Limb (tissue), 2 donors: ENCODE data around the gene HLA-DOA.

ENCODE experiments used
- DNase-seq, 2 donors: peaks; one replicate each; pipeline ENCODE4 v3.0.0-alpha.2; 2016; ENCODE audit errors: extremely low spot score in 2 of 2

HLA-DOA gene

GRCh38 chr6:32979720-32980487 is 29.5 kb downstream of the HLA-DOA start:
- DNase-seq, result no peak

DNA sequence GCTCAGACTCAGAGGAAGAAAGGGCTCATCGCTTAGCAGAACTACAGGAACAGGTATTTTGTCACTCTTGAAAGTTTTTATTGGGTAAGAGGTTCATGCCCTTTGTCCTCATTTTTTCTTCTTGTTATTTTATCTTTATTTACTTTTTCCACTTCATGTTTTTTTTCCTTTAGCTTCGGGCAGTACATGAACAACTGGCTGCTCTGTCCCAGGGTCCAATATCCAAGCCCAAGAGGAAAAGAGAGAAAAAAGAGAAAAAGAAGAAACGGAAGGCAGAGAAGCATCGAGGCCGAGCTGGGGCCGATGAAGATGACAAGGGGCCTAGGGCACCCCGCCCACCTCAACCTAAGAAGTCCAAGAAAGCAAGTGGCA is 31.5 kb downstream of the HLA-DOA start:
- DNase-seq, result no peak

DNA sequence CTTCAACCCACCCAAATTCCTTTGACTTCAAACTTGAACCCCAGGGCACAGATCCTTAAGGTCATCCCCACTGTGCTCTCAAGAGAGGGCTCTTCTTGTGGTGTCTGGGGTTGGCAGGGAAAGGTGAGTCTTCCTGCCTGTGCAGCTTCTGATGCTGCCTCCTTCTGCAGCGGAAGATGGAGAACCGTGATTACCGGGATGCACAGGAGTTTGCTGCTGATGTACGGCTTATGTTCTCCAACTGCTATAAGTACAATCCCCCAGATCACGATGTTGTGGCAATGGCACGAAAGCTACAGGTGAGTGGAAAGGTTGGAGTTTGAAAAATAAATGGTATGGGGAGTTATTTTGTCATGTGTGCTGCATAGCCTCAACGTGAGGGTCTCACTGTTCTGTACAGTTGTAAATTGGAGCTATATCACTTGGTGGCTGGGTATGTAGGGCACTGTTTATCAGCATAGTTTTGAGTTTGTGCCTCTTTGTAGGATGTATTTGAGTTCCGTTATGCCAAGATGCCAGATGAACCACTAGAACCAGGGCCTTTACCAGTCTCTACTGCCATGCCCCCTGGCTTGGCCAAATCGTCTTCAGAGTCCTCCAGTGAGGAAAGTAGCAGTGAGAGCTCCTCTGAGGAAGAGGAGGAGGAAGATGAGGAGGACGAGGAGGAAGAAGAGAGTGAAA is 32.0 kb downstream of the HLA-DOA start:
- DNase-seq, result no peak

DNA sequence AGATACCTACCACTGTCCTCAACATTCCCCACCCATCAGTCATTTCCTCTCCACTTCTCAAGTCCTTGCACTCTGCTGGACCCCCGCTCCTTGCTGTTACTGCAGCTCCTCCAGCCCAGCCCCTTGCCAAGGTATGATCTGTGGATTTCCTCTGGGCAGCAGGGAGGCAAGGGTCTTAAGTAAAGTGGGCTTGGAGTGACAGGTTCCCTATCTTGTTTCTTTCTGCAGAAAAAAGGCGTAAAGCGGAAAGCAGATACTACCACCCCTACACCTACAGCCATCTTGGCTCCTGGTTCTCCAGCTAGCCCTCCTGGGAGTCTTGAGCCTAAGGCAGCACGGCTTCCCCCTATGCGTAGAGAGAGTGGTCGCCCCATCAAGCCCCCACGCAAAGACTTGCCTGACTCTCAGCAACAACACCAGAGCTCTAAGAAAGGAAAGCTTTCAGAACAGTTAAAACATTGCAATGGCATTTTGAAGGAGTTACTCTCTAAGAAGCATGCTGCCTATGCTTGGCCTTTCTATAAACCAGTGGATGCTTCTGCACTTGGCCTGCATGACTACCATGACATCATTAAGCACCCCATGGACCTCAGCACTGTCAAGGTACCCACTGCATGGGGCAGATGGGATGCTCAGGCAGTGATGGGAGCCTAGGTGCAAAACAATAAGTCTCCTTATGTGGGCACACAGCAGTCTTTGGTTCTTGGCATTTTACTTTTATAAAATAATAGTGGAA is 32.9 kb downstream of the HLA-DOA start:
- no peak for DNase-seq

- no peak for DNase-seq
Measured at GRCh38 chr6:32975886-32976285, 33.5 kb downstream of the HLA-DOA start.

- DNase-seq, result no peak
Measured at GRCh38 chr6:32974541-32975308, 34.7 kb downstream of the HLA-DOA start.

GRCh38 chr6:32974016-32974333 is 35.4 kb downstream of the HLA-DOA start:
- DNase-seq, result peak in 1 of 2 donors; percentile 31

DNA sequence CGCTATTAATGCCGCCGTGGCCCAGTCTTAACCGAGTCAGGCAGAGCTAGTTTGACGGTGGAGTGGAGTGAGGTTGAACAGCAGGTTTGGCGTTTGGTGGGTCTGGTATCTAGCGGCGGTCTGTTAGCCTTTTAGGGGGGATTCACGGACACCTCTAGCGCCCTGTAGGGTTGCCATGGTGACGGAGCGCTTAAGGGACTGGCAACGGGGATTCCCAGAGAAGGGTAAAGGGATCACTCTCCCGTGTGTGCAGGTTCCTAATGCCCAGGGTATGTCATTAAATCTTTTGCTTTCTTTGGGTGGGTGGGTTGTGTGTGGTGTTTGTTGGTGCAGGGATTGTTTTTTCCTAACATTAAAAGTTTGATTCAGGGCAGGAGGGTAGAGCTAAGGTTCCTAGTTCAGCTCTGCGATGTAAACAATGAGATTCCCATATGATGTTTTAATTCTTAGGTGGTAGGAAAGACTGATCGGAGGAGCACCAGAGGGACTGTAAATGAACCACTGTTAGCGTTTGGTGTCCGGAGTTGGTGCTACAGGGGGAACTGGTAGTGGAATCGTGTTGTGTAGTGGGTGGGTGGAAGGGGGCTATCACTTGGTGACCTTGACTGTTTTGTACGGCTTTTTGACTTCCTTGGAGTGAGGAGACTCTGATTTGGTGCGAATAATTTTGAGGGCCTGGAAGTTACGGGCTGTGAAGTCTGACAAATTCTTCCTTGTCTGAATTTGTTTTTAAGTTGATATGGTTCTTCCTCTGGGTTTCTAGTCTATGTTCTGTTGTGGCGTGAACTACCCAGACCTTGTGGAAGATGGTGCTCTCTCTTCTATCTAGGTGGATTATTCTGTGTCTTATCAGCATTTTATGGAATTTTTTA is 36.0 kb downstream of the HLA-DOA start:
- DNase-seq, result peak in 1 of 2 donors; percentile 61

DNA sequence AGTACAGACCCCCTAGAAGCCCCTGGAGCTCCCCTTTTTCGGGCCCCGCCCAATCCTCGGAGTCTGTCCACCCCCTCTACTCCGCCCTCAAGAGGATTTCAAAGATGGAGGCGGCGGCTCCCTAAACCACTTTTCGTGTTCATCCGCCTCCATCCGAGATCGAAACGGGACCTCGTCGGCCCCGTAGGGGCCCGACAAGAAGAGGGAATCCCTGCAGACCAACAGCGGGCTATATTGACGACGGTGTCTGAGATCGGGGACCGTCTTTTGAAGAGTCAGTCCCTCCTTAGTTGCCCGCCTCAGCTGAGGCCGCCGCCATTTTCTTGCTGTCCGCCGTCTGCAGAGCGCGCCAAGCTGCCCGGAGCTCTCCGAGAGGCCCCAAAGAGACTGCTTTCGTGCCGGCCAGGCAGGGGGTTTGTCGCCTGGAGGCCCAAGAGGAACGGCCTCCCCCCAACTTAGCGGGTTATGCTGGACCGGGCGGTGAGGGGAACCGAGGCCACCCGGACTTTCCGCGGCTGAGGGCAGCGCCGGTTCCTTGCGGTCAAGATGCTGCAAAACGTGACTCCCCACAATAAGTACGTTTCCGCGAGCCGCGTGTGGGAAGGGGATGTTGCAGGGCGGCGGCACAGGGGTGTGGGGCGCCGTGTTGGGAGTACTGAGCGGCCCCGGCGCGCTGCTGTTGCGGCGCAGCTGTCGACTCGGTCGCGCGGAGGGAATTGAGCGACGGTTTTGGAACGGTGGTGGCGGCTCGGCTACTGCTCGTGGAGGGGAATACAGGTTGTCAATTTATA is 36.8 kb downstream of the HLA-DOA start:
- DNase-seq, result no peak

DNA sequence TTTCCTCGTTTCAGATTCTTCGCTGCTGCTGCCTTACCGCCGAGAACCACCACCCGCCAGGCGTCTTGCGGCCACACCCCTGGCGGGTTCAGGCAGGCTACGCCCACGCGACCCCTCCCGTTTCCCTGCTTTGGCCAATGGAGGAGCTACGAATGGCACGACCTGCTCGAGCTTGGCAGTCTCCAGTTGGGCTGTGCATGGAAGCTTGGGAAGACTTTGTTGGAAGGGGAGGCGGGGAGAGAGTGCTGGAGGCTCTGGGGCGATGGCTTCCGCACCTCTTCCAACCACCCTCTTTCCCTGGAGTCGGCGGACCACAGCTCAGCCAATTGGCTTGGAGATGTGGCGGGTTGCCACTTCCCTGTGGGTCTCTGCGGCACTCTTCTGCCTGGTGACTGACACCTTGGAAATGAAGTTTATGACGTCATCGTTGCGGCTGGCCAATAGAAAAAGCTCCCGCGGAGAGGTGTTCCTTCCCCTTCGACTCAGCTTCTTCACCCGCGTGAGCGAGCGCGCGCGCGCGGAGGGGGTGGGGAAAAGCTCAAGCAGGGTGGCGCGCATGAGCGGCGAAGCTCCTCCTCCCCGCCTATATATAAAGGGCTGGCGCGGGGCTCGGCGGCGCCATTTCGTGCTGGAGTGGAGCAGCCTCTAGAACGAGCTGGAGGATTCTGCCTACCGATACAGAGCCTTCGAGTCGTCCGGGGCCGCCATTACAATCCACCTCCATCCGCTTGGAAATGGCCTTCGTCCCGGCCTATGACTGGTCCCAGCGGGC is 37.6 kb downstream of the HLA-DOA start:
- DNase-seq, result peak; percentile 99 to 100

- no peak for DNase-seq
Measured at GRCh38 chr6:32971242-32971580, 38.2 kb downstream of the HLA-DOA start.

DNA sequence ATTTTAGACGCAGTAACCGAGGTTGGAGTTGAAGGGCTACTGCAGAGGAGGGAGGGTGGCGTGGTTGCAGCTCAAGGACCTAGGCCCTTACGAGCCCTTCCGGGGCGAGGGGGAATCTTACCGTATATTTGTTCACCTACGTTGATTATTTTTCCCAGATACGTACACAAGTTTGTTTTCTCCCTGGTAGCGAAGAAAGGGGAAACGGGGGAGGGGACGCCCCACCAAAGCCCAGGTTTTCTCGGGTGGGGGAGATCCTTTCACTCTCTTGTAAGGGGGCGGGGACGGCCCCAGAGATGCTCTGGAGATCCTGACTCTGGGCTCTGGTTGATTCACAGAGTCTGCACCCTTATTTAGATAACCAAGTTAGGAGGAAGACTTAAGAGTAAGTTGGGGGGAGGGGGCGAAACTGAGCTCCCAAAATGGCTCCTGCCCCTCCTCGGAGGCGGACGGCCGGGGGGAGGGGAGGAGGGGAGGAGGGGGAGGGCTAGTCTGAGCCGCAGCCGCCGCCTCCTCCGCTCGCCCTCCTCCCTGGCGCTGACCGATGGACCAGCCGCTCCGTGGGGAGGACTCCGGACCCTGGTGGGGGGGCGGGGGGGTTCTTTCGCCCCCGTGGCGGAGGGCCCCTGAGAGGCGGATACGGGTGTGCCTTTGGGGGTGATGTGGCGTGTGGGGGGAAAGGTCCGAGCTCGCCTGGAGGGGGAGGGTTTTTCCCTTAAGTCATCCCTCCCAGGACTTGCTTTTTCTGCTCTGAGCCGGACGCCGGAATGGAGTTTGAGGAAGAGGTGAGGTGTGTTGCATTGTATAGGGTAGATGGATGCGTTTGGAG is 38.8 kb downstream of the HLA-DOA start:
- peak; percentile 85 to 93 for DNase-seq

- DNase-seq, result peak; percentile 89 to 90
Measured at GRCh38 chr6:32969685-32970412, 39.5 kb downstream of the HLA-DOA start.

DNA sequence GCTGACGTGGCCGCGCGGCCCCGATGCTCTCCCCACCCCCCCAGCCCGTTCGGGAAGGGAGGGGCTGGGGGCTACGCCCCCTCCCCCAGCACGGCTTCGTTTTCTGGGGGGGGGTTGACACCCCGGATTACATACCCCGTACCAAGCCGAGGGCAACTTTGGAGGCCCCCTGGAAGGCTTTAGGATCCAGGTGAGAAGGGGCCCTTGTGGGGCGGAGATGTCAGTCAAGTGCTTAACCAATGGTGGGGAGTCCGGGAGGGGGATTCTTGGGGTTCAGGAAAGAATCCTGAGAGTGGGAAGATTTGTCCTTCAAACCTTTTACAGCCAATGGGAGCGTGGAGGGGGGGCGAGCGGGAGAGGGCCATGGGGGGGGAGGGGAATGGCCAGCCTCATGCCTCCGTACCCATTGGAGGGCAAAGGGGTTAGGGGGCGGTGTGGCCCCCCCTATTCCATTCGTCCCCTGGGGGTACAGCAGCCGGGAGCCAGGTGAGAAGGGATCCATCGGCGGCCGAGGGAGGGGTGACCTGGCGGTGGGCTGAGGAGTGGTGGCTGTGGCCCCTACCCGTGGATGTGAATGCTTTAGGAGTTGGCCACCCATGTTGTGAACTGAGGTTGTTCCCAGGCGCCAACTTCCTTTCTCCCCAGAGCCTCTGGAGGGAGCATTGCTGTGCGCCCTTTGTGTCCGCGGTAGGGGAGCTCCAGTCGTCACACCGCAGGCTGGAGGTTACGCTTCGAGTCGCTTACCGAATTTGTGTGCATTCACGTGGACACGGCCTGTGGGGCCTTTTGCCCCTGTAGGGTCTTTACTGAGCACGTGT is 40.3 kb downstream of the HLA-DOA start:
- DNase-seq, result peak; percentile 69 to 88

- peak; percentile 97 to 98 for DNase-seq
Measured at GRCh38 chr6:32968093-32968866, 41.1 kb downstream of the HLA-DOA start, which contains the start of gene BRD2. Gene BRD2 (plus strand): TSS chr6:32968594. CDS start chr6:32972899, 4,305 bp downstream.
